Right cardiac atrium (tissue), 5 donors: Measurements from ENCODE around the gene RASGRF2. TPM values are rescaled to one million over a fixed set of nuclear protein-coding genes. Genes with fewer than 3 reads are reported as not detected.
A peak's percentile ranks its signal among the peaks of the same experiment; 100 is the strongest.

Experiments
- ATAC-seq, 2 donors: fragments of 200-7000 bp; cut with Tn5 transposase; one replicate each; pipeline versions ENCODE4 v1.8.0 to v1.9.1; 2020; ENCODE audit warnings: moderate library complexity in 2 of 2, mild to moderate bottlenecking in 1 of 2
- DNase-seq, 3 donors: peaks; one replicate each; pipeline ENCODE4 v3.0.0-alpha.2; 2020
- H3K27ac ChIP-seq: one replicate; pipeline ENCODE4 v1.5.1; 2013; ENCODE audit warnings: mild to moderate bottlenecking, low read length, control low read depth, moderate library complexity
- H3K27me3 ChIP-seq: one replicate; pipeline ENCODE4 v1.6.1; 2013; ENCODE audit not compliant: control insufficient read depth, insufficient read depth
- H3K4me1 ChIP-seq: one replicate; pipeline ENCODE4 v1.6.1; 2013; ENCODE audit warnings: low read length; ENCODE audit not compliant: control insufficient read depth, insufficient read depth
- H3K4me3 ChIP-seq: one replicate; pipeline ENCODE4 v1.5.1; 2013; ENCODE audit warnings: low read length, control low read depth
- H3K9me3 ChIP-seq: one replicate; pipeline ENCODE4 v1.6.1; 2013; ENCODE audit warnings: low read length; ENCODE audit not compliant: control insufficient read depth
- WGBS: extraction: QIAGEN DNeasy Blood & Tissue Kit; methylation state at CpG from one replicate; pipeline ENCODE4 v1.1.7; 2013; 5-methylcytosine and 5-hydroxymethylcytosine counted together
- intact Hi-C, 4 donors: fragments of 100-400 bp; cut with DNase I; formaldehyde crosslinking; loops; one replicate each; pipeline versions ENCODE4 v1.11.0 to v1.14.0; 2022 to 2023
- polyA plus RNA-seq: library from polyadenylated mRNA; stranded (reverse); fragments of 200-250 nt; gene quantifications from one replicate; pipeline ENCODE4 v1.2.3, GENCODE V29; 2013
- total RNA-seq, 4 donors: library from RNA; stranded (reverse); fragmentation: NEBNext Ultra II Directional; extraction: Animal tissue kit (Norgen Biotek cat#: 25700); gene quantifications; one replicate each; pipeline ENCODE4 v1.2.1, GENCODE V29; 2021
- donor health status: healthy with polysubstance abuse.
- donor health status: DM: no; HTN: yes; CAD: no.
- donor health status: DM: no; HTN: no; CAD: no.
- donor health status: DM: no; HTN: yes; CAD: no; lungs with severe emphysema.
- donor health status: DM: yes; HTN: yes; CAD: no.

The RASGRF2 gene
- total and polyA plus RNA-seq, 5 donors = 2.7 to 5.0 (median 4.3) TPM

GRCh38 chr5:81078930-81079329 lies 118.8 kb downstream of the RASGRF2 start:
- Histone ChIP-seq H3K9me3 (no peaks in the 10 kb centered on the region), H3K27me3 (no peaks in the 10 kb centered on the region), H3K27ac (no peak overlapping the region), H3K4me1 (no peaks in the 10 kb centered on the region), H3K4me3 (no peak overlapping the region)
- WGBS = 90% methylated on average over 2 of the region's 2 CpGs
- no peak for DNase-seq
- ATAC-seq = no peak
- intact Hi-C loops = no loop called here

DNA sequence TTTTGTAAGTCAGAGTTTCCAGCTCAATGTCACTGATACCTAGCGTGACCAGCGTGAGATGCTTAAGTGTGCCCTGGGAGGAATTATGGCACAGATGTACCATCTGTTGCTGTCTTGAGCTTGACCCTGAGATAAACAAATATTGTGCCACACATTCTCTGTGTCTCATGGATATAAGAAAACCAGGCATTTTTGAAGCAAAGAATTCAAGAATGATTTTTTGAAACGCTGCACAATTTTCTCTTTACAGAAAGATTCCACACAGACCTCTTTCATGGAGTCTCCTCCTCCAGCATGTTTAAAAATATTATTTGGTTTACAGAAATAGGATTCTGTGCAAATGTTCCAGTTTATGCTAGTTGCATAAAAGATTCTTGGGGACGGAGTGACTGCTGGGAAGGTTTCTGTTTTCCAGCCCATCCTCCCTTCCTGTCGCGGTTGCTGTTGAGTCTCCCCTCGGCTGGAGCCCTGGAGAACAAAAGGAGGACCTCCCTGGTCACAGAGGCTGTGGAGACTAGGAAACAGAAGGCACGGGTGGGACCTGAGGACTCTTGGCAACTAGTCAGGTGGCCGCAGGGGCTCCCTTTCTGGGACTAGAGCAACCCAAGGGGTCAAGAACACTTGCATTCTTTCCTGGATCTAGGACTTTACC lies 120.8 kb downstream of the RASGRF2 start:
- Histone ChIP-seq H3K27ac (no peak overlapping the region), H3K27me3 (no peaks in the 10 kb centered on the region), H3K9me3 (no peaks in the 10 kb centered on the region), H3K4me3 (no peak overlapping the region), H3K4me1 (no peaks in the 10 kb centered on the region)
- no peak for ATAC-seq
- WGBS = 73% methylated on average over 9 of the region's 9 CpGs
- no peak for DNase-seq
- intact Hi-C loops = no loop called here

DNA sequence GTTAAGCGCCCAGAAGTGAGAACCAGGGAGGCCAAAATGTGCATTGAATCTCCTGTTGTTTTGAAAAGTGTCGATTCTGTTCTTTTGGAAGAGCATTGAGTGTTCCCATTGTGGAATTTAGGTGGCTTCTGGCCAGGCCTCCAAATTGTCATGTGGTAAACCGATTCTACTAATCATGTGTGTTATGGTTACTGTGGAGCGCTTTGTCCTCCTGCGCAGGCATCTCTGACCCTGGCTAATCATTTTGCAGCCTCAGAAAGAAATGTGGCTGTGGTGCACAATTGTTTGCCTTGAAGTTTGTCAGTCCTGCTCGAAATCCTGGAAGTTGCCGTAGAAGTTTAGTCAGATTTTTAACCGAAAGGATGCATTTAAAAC lies 121.3 kb downstream of the RASGRF2 start:
- ATAC-seq = no peak
- no peak overlapping the region for H3K4me3 ChIP-seq
- intact Hi-C loops = no loop called here
- H3K9me3 ChIP-seq = no peaks in the 10 kb centered on the region
- 84% methylated on average over 8 of the region's 8 CpGs for WGBS
- no peaks in the 10 kb centered on the region for H3K27me3 ChIP-seq
- no peaks in the 10 kb centered on the region for H3K4me1 ChIP-seq
- peak in 1 of 3 donors; percentile 44 for DNase-seq
- no peak overlapping the region for H3K27ac ChIP-seq

DNA sequence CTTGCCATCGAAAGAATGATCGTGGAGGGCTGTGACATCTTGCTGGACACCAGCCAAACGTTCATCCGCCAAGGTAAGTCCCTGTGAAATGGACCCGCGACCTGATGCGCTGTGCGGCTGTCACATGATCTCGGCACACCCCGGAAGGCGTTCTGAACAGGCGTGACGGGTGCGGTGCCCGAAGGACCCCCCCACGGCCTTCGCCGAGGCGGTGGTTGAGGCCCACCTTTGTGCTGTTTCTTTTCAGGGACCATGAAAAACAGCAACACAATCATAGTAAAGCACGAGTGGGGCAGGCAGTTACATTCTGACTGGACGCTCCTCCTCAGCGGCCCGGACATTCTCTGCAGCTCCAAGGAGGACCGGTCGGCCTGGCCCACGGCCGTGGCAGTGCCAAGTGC lies 126.7 kb downstream of the RASGRF2 start:
- no peak overlapping the region for H3K4me3 ChIP-seq

DNA sequence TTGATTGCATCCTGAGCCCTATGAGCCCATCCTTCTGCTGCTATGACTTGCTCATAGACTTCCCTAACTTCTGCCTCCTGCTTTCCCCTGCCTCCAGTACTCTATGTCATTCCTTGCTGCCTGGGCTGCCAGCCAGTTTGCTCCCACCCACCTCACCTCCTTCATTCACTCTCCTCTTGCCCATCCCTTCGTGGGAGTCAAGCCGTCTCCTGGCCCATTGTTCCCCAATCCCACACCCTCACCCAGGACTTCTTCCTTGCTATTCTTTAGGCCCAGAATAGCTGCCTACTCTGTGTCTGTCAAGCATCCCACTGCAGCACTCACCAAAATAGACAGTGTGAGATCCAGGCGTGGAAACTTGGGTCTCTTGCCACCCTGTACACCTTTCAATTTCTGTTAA lies 131.0 kb downstream of the RASGRF2 start:
- no peaks in the 10 kb centered on the region for H3K9me3 ChIP-seq
- H3K4me3 ChIP-seq = no peak overlapping the region
- 70% methylated on average over 3 of the region's 3 CpGs for WGBS
- intact Hi-C loops = no loop called here
- no peak for DNase-seq
- H3K4me1 ChIP-seq = no peaks in the 10 kb centered on the region
- no peak for ATAC-seq
- no peaks in the 10 kb centered on the region for H3K27me3 ChIP-seq
- H3K27ac ChIP-seq = no peak overlapping the region

More for the DNA sequence above, 126.7 kb downstream of the RASGRF2 start:
- 91% methylated on average over 27 of the region's 27 CpGs for WGBS
- no peak overlapping the region for H3K27ac ChIP-seq
- no peaks in the 10 kb centered on the region for H3K4me1 ChIP-seq
- H3K27me3 ChIP-seq = no peaks in the 10 kb centered on the region
- peak in 1 of 3 donors; percentile 45 for DNase-seq
- H3K9me3 ChIP-seq = no peaks in the 10 kb centered on the region
- intact Hi-C loops = no loop called here
- no peak for ATAC-seq

GRCh38 chr5:81093536-81094196 lies 133.5 kb downstream of the RASGRF2 start:
- no peak for ATAC-seq
- Histone ChIP-seq H3K27ac (no peak overlapping the region), H3K9me3 (no peaks in the 10 kb centered on the region), H3K4me3 (no peak overlapping the region), H3K4me1 (no peaks in the 10 kb centered on the region), H3K27me3 (no peaks in the 10 kb centered on the region)
- intact Hi-C loops = no loop called here
- DNase-seq = no peak
- WGBS = 87% methylated on average over 2 of the region's 2 CpGs

DNA sequence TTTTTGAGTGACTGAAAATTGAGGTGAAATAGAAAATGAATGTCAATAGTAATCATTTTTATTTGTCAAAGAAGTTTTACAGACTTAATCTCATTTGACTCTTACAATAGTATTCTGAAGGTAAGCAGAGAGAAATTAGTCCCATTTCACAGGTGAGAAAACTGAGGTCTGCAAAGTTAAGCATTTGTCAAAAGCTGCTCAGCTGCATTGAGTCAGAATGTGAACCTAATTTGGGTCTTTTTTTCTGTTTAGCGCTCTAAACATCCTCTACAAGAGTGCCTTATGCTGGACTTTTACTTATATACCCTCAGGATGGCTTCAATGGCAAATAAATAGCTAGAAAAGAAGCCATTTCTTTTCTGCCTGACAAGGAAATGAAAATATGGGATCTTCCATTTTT lies 135.7 kb downstream of the RASGRF2 start:
- intact Hi-C loops = no loop called here
- ATAC-seq (no peak), DNase-seq (no peak)
- H3K4me3 ChIP-seq = no peak overlapping the region
- WGBS = 98% methylated on average over 1 of the region's 1 CpG
- no peaks in the 10 kb centered on the region for H3K9me3 ChIP-seq
- no peaks in the 10 kb centered on the region for H3K4me1 ChIP-seq
- H3K27ac ChIP-seq = no peak overlapping the region
- no peaks in the 10 kb centered on the region for H3K27me3 ChIP-seq

DNA sequence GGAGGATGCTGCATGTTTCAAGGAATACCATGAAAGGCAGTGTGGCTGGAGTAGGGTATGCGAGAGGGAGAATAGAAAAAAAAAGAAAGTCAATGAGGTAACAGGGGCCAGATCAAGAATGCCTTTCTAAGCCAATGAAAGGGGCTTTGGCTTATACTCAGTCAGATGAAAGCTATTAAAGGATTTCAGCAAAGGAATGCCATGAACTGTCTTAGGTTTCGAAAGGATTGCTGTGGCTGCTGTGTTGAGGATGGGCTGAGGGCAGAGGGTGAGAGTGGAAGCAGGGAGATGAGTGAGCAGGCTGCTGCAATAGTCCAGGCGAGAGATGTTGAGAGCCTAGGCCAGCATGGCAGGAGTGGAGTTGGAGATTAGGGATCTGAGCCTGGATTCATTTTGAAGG lies 137.6 kb downstream of the RASGRF2 start:
- Histone ChIP-seq H3K4me1 (no peaks in the 10 kb centered on the region), H3K27me3 (no peaks in the 10 kb centered on the region), H3K9me3 (no peaks in the 10 kb centered on the region), H3K27ac (no peak overlapping the region), H3K4me3 (no peak overlapping the region)
- DNase-seq (no peak), ATAC-seq (no peak)
- intact Hi-C loops = no loop called here
- WGBS = 87% methylated on average over 3 of the region's 3 CpGs

- DNase-seq (no peak), ATAC-seq (no peak)
- 77% methylated on average over 5 of the region's 5 CpGs for WGBS
- Histone ChIP-seq H3K4me1 (no peaks in the 10 kb centered on the region), H3K27ac (no peak overlapping the region), H3K27me3 (no peaks in the 10 kb centered on the region), H3K9me3 (no peaks in the 10 kb centered on the region), H3K4me3 (no peak overlapping the region)
- intact Hi-C loops = no loop called here
Observed at GRCh38 chr5:81105261-81105877, 145.2 kb downstream of the RASGRF2 start.

DNA sequence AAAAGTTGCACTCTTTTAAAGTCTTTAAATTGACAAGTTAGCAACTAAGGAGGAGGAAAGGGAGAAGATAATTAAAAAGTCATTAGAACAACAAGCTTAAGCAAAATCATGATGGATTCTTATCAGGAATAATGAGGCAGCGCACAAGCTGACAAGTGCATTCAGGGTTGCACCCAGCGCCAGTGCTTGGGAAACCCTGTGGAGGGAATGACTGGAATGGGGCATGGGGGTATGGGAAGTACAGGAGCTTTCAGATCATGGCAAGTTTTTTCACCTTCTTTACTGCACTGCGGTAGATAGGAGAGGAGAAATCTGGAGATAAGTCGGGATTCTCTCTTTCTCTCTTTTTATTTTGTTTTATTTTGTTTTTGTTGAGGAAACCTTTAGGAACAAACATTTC lies 155.1 kb downstream of the RASGRF2 start:
- DNase-seq (no peak), ATAC-seq (no peak)
- Histone ChIP-seq H3K9me3 (no peaks in the 10 kb centered on the region), H3K27ac (no peak overlapping the region), H3K4me3 (no peak overlapping the region), H3K27me3 (no peaks in the 10 kb centered on the region), H3K4me1 (no peaks in the 10 kb centered on the region)
- intact Hi-C loops = no loop called here
- 59% methylated on average over 4 of the region's 4 CpGs for WGBS

DNA sequence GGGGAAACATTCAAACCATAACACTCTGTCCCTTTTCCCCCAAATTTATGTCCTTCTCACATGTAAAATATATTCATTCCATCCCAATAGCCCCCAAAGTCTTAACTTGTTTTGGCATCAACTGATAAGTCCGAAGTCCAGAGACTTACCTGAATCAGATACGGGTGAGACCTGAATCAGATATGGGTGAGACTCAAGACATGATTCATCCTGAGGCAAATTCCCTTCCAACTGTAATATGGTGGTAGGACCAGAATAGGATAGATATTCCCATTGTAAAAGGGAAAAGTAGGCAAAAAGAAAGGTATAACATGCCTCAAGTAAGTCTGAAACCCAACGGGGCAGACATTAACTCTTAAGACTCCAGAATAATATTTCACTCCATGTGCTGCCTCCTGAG lies 157.4 kb downstream of the RASGRF2 start:
- H3K4me1 ChIP-seq = no peaks in the 10 kb centered on the region
- intact Hi-C loops = no loop called here
- 84% methylated on average over 3 of the region's 3 CpGs for WGBS
- H3K27ac ChIP-seq = no peak overlapping the region
- no peak for ATAC-seq
- no peak for DNase-seq
- H3K4me3 ChIP-seq = no peak overlapping the region
- no peaks in the 10 kb centered on the region for H3K27me3 ChIP-seq
- no peaks in the 10 kb centered on the region for H3K9me3 ChIP-seq
